Mammary epithelial cell (primary cell): Measurements from ENCODE around the gene ATP13A3.

Experiments
- EZH2 ChIP-seq: IDR thresholded peaks from 2 replicates; pipeline ENCODE4 v1.6.1; 2012; ENCODE audit warnings: low read length, inconsistent platforms, borderline replicate concordance
- TF ChIP-seq, protein P1 (sequence below), 2 donors: IDR thresholded peaks in 1 of 2; conservative IDR thresholded peaks in 1 of 2; 2 replicates each; pipeline ENCODE4 v1.5.1; 2011 to 2012; ENCODE audit warnings: inconsistent platforms in 2 of 2, low read length in 2 of 2, mild to moderate bottlenecking in 2 of 2, control low read depth in 1 of 2, low read depth in 1 of 2; ENCODE audit not compliant: insufficient read depth in 1 of 2; ENCODE audit errors: extremely low read depth in 1 of 2

- TF ChIP-seq, protein P1, sequence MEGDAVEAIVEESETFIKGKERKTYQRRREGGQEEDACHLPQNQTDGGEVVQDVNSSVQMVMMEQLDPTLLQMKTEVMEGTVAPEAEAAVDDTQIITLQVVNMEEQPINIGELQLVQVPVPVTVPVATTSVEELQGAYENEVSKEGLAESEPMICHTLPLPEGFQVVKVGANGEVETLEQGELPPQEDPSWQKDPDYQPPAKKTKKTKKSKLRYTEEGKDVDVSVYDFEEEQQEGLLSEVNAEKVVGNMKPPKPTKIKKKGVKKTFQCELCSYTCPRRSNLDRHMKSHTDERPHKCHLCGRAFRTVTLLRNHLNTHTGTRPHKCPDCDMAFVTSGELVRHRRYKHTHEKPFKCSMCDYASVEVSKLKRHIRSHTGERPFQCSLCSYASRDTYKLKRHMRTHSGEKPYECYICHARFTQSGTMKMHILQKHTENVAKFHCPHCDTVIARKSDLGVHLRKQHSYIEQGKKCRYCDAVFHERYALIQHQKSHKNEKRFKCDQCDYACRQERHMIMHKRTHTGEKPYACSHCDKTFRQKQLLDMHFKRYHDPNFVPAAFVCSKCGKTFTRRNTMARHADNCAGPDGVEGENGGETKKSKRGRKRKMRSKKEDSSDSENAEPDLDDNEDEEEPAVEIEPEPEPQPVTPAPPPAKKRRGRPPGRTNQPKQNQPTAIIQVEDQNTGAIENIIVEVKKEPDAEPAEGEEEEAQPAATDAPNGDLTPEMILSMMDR (conservative IDR thresholded peaks at IDR 0.05 in 1 of 2, IDR thresholded peaks at IDR 0.05 in 1 of 2; ENCODE audit: extremely low read depth in 1 of 2, insufficient read depth in 1 of 2, low read depth in 1 of 2, low read length in 2 of 2) = no peak
- no peak for TF ChIP-seq EZH2
Observed at GRCh38 chr3:194424953-194425352, 61.8 kb downstream of the ATP13A3 start.
